ENCODE results near the gene PSME3. TPM values are rescaled to one million over a fixed set of nuclear protein-coding genes. Genes with fewer than 3 reads are reported as not detected.

The PSME3 gene
- total and polyA plus RNA-seq, 2 of the 13 experiments (the other 11 are each of a cell fraction or from before 2014, with no cell fraction given), result 66.3 to 135 TPM

DNA sequence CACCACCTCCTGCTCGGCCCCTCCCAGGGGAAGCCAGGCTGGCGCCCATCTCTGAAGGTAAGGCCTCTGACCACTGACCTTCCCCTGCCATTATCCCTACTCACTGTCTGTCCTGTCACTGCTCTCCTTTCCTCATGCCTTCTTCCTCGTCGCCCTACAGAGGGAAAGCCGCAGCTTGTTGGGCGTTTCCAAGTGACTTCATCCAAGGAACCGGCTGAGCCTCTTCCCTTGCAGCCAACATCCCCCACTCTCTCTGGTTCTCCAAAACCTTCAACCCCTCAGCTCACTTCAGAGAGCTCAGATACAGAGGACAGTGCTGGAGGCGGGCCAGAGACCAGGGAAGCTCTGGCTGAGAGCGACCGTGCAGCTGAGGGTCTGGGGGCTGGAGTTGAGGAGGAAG is 37.7 kb upstream of the PSME3 start:
- no peak overlapping the region for H3K4me3 ChIP-seq (replicated peaks in 1 of 3; ENCODE audit: insufficient read depth in 1 of 3, low read depth in 2 of 3, low read length in 3 of 3)
- intact Hi-C loops (cut with micrococcal nuclease; ENCODE audit: unreplicated experiment) (no loop called here), in situ Hi-C loops (cut with HindIII; ENCODE audit: extremely low pct_ligation_motif_present, low pct_unique_long_range_greater_than_20kb) (no loop called here)
- no peak overlapping the region for H3K4me2 ChIP-seq (ENCODE audit: low read depth, low read length)
- peaks cover 0 to 2% of the 10 kb centered on the region in 2 experiments; a peak in 3 of 5 replicates for H3K36me3 ChIP-seq (replicated peaks in 1 of 2; ENCODE audit: control insufficient read depth in 1 of 2, insufficient read depth in 2 of 2, low read length in 2 of 2)
- no peak overlapping the region for H3K27ac ChIP-seq (ENCODE audit: extremely low read length, insufficient read depth, low read length)
- H4K20me1 ChIP-seq (ENCODE audit: insufficient read depth, low read length), result no peaks in the 10 kb centered on the region
- WGBS (ENCODE audit: low lambda C conversion rate), result 95% methylated on average over 10 of the region's 10 CpGs
- no peaks in the 10 kb centered on the region for H3K9me3 ChIP-seq (ENCODE audit: low read length)
- CTCF ChIA-PET (ENCODE audit: low intra/inter-chr PET ratio, low total read pairs), result no interaction called here
- ATAC-seq (no peak), FAIRE-seq (no peak), DNase-seq (ENCODE audit: low spot score) (no peak)
- peaks cover 67% of the 10 kb centered on the region for H3K4me1 ChIP-seq (ENCODE audit: insufficient read depth, low read length)
- no peaks in the 10 kb centered on the region; a peak in 2 of 5 replicates for H3K27me3 ChIP-seq (ENCODE audit: control insufficient read depth in 1 of 2, insufficient read depth in 2 of 2, low read length in 2 of 2)
- H3K79me2 ChIP-seq (ENCODE audit: insufficient read depth, low read length), result peaks cover 19% of the 10 kb centered on the region
- no peak overlapping the region for H3K9ac ChIP-seq (ENCODE audit: insufficient read depth, low read depth, low read length)
- no TSS peak for BruUV-seq (replicated peaks)
- POLR2A ChIA-PET, result interaction anchor here (0.9 to 12.5 kb wide), 8 partner anchors 10 to 52 kb away, joined by 3 to 278 read pairs (median 5); partner anchors contain the start of genes BECN1, EZH1, VPS25 and WNK4
- TF ChIP-seq SAFB2 (CRISPR knock-in tag; IDR thresholded peaks at IDR 0.05; ENCODE audit: borderline replicate concordance, low read depth) (0 out of 2 replicates have a peak, but pooled peaks have one; percentile 25), PAF1 (CRISPR knock-in tag; IDR thresholded peaks at IDR 0.05) (peak; percentile 54; the same call in 1 of the 2 replicates), ZNF550 (CRISPR knock-in tag; IDR thresholded peaks at IDR 0.05; ENCODE audit: borderline replicate concordance) (0 out of 2 replicates have a peak, but pooled peaks have one; percentile 15), RFX5 (IDR thresholded peaks at IDR 0.05; ENCODE audit: low read depth, low read length) (no peak), TRIM24 (CRISPR knock-in tag; IDR thresholded peaks at IDR 0.05) (no peak), EEA1 (CRISPR knock-in tag; IDR thresholded peaks at IDR 0.05; ENCODE audit: borderline replicate concordance) (peak; percentile 30; the same call in 1 of the 2 replicates)
- no peak overlapping the region for H2AFZ ChIP-seq (ENCODE audit: low read length)

DNA sequence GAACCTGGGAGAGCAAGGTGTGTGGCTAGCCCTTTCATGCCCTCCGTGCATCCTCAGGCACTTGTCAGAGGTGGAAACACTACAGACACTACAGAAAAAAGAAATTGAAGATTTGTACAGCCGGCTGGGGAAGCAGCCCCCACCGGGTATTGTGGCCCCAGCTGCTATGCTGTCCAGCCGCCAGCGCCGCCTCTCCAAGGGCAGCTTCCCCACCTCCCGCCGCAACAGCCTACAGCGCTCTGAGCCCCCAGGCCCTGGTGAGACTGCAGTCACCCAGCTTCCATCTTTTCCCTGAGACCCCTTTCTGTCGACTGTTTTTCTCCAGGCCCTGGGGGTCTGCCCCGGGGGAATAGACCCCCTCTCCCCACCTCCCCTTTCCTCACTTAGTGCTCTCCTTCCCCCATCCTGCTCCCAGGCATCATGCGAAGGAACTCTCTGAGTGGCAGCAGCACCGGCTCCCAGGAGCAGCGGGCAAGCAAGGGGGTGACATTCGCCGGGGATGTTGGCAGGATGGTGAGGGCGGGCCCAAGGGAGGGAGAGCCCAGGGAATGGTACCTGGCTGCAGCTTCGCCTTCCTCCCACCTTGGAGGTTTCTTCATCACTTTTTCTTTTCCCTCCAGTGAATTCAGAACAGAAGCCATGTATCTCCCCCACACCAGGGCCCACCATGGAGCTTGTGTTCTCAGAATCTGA is 37.0 kb upstream of the PSME3 start:
- Histone ChIP-seq H3K4me2 (ENCODE audit: low read depth, low read length) (0 out of 2 replicates have a peak overlapping the region, but pooled peaks have one; percentile 100), H2AFZ (ENCODE audit: low read length) (no peak overlapping the region), H3K27ac (ENCODE audit: extremely low read length, insufficient read depth, low read length) (peak overlapping the region; percentile 88), H3K9ac (ENCODE audit: insufficient read depth, low read depth, low read length) (no peak overlapping the region), H3K27me3 (ENCODE audit: control insufficient read depth in 1 of 2, insufficient read depth in 2 of 2, low read length in 2 of 2) (no peaks in the 10 kb centered on the region; a peak in 2 of 5 replicates), H3K4me1 (ENCODE audit: insufficient read depth, low read length) (peaks cover 59% of the 10 kb centered on the region), H3K79me2 (ENCODE audit: insufficient read depth, low read length) (peaks cover 19% of the 10 kb centered on the region), H3K36me3 (replicated peaks in 1 of 2; ENCODE audit: control insufficient read depth in 1 of 2, insufficient read depth in 2 of 2, low read length in 2 of 2) (peaks cover 0 to 2% of the 10 kb centered on the region in 2 experiments; a peak in 3 of 5 replicates), H4K20me1 (ENCODE audit: insufficient read depth, low read length) (no peaks in the 10 kb centered on the region), H3K9me3 (ENCODE audit: low read length) (no peaks in the 10 kb centered on the region), H3K4me3 (replicated peaks in 1 of 3; ENCODE audit: insufficient read depth in 1 of 3, low read depth in 2 of 3, low read length in 3 of 3) (no peak overlapping the region)
- WGBS (ENCODE audit: low lambda C conversion rate), result 96% methylated on average over 18 of the region's 18 CpGs
- intact Hi-C loops (cut with micrococcal nuclease; ENCODE audit: unreplicated experiment) (loop anchor here (2.0 kb wide), 1 partner anchor 15 kb away; the partner anchor contains the start of gene WNK4), in situ Hi-C loops (cut with HindIII; ENCODE audit: extremely low pct_ligation_motif_present, low pct_unique_long_range_greater_than_20kb) (no loop called here)
- CTCF ChIA-PET (ENCODE audit: low intra/inter-chr PET ratio, low total read pairs), result no interaction called here
- no TSS peak for BruUV-seq (replicated peaks)
- DNase-seq (ENCODE audit: low spot score), result no peak
- no peak for FAIRE-seq
- POLR2A ChIA-PET, result interaction anchor here (0.9 to 12.5 kb wide), 10 partner anchors 9 to 133 kb away, joined by 3 to 278 read pairs (median 6); partner anchors contain the start of genes BECN1, PLEKHH3, VPS25 and WNK4
- no peak for ATAC-seq
- TF ChIP-seq RBFOX2 (IDR thresholded peaks at IDR 0.05; ENCODE audit: low read depth, low read length) (peak; percentile 64), BCL6 (CRISPR knock-in tag; IDR thresholded peaks at IDR 0.05) (no peak)
- TF ChIP-seq, protein P1, sequence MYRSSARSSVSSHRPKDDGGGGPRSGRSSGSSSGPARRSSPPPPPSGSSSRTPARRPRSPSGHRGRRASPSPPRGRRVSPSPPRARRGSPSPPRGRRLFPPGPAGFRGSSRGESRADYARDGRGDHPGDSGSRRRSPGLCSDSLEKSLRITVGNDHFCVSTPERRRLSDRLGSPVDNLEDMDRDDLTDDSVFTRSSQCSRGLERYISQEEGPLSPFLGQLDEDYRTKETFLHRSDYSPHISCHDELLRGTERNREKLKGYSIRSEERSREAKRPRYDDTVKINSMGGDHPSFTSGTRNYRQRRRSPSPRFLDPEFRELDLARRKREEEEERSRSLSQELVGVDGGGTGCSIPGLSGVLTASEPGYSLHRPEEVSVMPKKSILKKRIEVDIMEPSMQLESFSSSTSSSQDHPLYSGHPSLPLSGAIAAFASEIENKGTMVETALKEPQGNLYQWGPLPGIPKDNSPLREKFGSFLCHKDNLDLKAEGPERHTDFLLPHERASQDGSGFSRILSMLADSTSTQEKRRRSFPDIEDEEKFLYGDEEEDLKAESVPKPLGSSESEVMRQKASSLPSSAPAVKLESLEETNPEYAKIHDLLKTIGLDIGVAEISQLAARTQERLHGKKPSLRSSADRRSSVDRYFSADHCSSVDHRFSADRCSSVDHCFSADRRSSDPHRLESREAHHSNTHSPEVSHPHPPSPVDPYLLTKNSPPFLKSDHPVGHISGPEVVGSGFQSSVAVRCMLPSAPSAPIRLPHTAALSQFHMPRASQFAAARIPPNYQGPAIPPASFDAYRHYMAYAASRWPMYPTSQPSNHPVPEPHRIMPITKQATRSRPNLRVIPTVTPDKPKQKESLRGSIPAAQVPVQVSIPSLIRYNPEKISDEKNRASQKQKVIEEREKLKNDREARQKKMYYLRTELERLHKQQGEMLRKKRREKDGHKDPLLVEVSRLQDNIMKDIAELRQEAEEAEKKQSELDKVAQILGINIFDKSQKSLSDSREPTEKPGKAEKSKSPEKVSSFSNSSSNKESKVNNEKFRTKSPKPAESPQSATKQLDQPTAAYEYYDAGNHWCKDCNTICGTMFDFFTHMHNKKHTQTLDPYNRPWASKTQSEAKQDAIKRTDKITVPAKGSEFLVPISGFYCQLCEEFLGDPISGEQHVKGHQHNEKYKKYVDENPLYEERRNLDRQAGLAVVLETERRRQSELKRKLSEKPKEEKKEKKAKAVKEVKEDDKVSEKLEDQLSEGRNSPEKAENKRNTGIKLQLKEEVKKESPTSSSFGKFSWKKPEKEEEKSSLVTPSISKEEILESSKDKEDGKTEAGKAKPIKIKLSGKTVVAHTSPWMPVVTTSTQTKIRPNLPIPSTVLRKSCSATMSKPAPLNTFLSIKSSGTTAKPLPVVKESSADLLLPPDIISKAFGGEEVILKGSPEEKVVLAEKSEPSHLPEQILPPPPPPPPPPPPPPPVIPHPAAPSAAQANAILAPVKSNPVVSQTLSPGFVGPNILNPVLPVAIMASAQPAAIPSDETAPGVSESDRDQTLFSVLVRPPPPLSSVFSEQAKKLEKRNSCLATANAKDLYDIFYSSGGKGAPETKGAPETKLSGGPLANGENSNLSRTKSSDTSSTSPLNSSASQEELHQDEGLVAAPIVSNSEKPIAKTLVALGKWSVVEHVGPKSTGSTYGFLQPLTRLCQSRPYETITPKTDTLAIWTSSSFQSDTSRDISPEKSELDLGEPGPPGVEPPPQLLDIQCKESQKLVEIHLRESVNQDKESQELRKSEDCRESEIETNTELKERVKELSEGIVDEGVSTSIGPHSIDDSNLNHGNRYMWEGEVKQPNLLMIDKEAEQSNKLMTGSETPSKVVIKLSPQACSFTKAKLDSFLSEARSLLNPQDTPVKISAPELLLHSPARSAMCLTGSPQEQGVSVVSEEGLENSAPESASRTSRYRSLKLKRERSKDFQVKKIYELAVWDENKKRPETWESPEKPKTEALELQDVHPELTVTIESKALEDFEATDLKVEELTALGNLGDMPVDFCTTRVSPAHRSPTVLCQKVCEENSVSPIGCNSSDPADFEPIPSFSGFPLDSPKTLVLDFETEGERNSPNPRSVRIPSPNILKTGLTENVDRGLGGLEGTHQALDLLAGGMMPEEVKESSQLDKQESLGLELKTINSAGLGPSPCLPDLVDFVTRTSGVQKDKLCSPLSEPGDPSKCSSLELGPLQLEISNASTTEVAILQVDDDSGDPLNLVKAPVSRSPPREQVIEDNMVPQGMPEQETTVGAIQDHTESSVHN (CRISPR knock-in tag; IDR thresholded peaks at IDR 0.05), result no peak

Data from HepG2 (cell line).